Smooth muscle cell of the brain vasculature (primary cell): ENCODE measurements around the gene MIDN.
"Not testable (repeated sequence)": the region's sequence is repeated elsewhere in the genome, so short reads cannot be mapped to it uniquely, and the experiment has no call there.

Experiments used
- DNase-seq: peaks from one replicate; pipeline ENCODE4 v3.0.0-alpha.2; 2012; ENCODE audit warnings: low read depth, low spot score

Gene MIDN

GRCh38 chr19:1246265-1247087 is 1.9 kb upstream of the MIDN start:
- not testable (repeated sequence) for DNase-seq

DNA sequence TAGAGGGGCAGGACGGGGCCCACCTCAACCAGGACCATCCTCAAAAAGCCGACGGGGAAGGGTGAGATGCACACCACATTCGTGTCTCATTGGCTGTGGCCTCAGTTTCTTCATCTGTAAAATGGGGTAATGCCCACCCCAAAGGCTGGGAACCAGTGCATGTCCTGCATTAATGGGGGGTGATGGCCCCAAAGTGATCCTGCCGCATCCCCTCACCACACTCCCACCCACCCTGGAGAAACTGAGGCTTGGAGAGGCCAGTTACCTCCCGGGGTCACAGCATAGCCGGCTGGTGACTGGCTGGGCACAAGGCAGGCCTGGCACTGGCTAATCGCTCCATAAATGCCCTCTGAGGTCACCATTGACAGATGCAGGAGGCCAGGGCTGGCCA is 640 bp upstream of the MIDN start:
- no peak for DNase-seq

GRCh38 chr19:1248786-1249297 is 459 bp downstream of the MIDN start:
- DNase-seq = no peak

GRCh38 chr19:1249298-1249989 is 1.1 kb downstream of the MIDN start:
- peak; percentile 93 for DNase-seq

- no peak for DNase-seq
Measured at GRCh38 chr19:1249990-1250436, 1.6 kb downstream of the MIDN start.

- no peak for DNase-seq
Measured at GRCh38 chr19:1250437-1251260, 2.3 kb downstream of the MIDN start.

- DNase-seq = no peak
Measured at GRCh38 chr19:1251330-1252220, 3.2 kb downstream of the MIDN start.

DNA sequence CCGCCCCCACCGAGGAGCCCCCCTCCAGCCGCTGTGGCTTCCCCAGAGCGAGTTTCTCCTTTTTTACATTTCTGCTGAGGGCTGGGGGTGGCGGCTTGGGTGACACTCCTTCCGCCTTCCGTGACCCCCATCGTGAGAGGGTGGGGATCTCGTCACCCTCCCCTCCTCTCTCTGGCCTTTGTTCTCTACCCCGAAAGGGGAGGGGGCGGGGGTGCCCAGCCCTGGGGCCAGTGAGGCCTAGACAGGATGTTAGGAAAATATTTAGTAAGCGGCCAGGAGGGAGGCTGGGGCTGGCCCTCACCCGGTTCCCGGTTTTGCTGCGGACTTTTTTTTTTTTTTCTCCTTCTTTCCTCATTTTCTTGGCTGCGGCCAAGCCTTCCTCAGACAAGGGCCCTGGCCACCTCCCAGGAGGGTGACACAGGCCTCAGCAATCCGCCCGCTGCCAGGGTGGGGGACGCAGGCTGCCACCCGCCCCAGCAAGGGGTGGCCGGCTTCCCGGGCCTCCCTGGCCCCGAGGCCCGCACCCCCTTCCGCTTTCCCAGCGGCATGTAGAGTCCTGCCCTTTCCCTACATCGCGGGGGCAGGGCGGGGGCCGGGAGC is 3.9 kb downstream of the MIDN start:
- peak; percentile 85 for DNase-seq

DNA sequence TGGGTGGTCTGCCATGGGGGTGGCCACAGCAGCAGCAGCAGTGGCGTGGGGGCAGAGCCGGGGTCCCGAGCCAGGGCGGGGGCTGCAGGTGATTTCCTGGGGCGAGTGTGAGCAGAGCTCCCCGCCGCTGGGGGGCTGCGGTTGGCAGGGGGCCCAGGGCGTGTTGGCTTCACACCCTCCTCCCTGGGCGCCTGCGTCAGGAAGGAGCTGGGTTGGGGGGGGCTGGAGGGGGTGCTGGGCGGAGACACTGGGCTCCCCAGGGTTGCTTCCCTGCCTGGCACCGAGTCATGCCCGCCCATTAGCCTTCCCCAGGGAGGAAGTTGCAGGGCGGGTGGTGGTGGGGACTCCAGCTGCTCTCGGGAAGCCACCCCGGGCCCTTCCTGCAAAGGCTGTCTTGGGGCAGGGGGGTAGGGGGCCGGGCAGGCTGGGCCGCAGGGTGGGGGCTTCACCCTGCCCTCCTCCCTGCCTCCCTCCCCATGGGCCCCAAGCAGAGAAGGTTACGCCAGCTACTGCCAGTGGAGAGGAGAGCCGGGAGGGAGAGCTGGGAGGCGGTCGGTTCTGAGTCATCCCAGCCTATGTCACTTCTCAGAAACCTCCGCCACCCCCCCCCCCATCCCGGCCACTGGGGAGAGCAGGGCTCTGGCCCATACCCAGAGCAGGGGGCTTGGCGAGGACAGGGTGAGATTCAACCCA is 4.6 kb downstream of the MIDN start:
- DNase-seq = peak; percentile 91

GRCh38 chr19:1253514-1254080 is 5.2 kb downstream of the MIDN start:
- peak; percentile 78 for DNase-seq

GRCh38 chr19:1254081-1254527 is 5.7 kb downstream of the MIDN start:
- DNase-seq = no peak

- no peak for DNase-seq
Measured at GRCh38 chr19:1254530-1255185, 6.3 kb downstream of the MIDN start.

GRCh38 chr19:1255186-1256161 is 7.1 kb downstream of the MIDN start:
- DNase-seq = no peak

GRCh38 chr19:1256646-1257474 is 8.5 kb downstream of the MIDN start:
- DNase-seq = no peak

- DNase-seq = no peak
Measured at GRCh38 chr19:1257475-1258162, 9.2 kb downstream of the MIDN start.

- DNase-seq = no peak
Measured at GRCh38 chr19:1258163-1258492, 9.7 kb downstream of the MIDN start.
